ENCODE data around the gene CUL4A. TPM values are rescaled to one million over a fixed set of nuclear protein-coding genes. Genes with fewer than 3 reads are reported as not detected.

The CUL4A gene
- total and polyA plus RNA-seq, 2 donors (not counting 1 experiment from before 2014, with no cell fraction given), result 107 to 126 TPM

DNA sequence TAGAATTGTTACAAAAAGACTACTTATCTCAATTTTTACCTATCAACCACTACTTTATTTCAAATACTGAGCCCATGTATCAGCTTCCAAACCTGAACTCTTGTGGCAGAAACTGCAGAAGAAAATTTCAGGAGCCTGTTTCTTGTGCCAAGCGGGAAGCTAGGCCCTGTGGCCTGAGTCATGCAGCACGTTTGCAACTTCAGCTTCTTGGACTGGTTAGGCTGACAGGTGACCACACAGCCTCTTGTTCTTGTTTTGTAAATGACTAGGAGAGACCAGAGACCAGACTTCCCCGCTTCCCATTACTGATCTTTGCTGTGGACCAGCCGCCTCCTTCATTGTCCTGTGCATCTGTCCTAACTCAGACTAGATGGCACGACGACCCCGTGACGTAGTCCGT lies 84.3 kb downstream of the CUL4A start:
- peaks cover 4% of the 10 kb centered on the region for H3K27me3 ChIP-seq (ENCODE audit: control insufficient read depth, insufficient read depth, low read length)
- no peaks in the 10 kb centered on the region for H3K9me3 ChIP-seq (ENCODE audit: control insufficient read depth, insufficient read depth, low read depth, low read length)
- no peak overlapping the region for H3K4me2 ChIP-seq (ENCODE audit: extremely low read depth, insufficient read depth, low read length)
- no peak for TF ChIP-seq EZH2 (IDR thresholded peaks at IDR 0.05; ENCODE audit: low read length, missing control alignments)
- TF ChIP-seq, protein P1, sequence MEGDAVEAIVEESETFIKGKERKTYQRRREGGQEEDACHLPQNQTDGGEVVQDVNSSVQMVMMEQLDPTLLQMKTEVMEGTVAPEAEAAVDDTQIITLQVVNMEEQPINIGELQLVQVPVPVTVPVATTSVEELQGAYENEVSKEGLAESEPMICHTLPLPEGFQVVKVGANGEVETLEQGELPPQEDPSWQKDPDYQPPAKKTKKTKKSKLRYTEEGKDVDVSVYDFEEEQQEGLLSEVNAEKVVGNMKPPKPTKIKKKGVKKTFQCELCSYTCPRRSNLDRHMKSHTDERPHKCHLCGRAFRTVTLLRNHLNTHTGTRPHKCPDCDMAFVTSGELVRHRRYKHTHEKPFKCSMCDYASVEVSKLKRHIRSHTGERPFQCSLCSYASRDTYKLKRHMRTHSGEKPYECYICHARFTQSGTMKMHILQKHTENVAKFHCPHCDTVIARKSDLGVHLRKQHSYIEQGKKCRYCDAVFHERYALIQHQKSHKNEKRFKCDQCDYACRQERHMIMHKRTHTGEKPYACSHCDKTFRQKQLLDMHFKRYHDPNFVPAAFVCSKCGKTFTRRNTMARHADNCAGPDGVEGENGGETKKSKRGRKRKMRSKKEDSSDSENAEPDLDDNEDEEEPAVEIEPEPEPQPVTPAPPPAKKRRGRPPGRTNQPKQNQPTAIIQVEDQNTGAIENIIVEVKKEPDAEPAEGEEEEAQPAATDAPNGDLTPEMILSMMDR (conservative IDR thresholded peaks at IDR 0.05 in 1 of 2, IDR thresholded peaks at IDR 0.05 in 1 of 2; ENCODE audit: low read depth in 1 of 2, low read length in 2 of 2), result no peak
- no peaks in the 10 kb centered on the region for H3K4me1 ChIP-seq (ENCODE audit: control insufficient read depth, extremely low read depth, insufficient read depth, low read length)
- H3K27ac ChIP-seq (ENCODE audit: insufficient read depth, low read length), result no peak overlapping the region
- H4K20me1 ChIP-seq (ENCODE audit: control insufficient read depth, extremely low read depth, insufficient read depth, low read length), result no peaks in the 10 kb centered on the region
- H2AFZ ChIP-seq (ENCODE audit: low read length), result no peak overlapping the region
- peaks cover 16% of the 10 kb centered on the region for H3K79me2 ChIP-seq (ENCODE audit: control insufficient read depth, insufficient read depth, low read length)
- H3K36me3 ChIP-seq (ENCODE audit: control insufficient read depth, insufficient read depth, low read length), result no peaks in the 10 kb centered on the region
- no peak overlapping the region for H3K9ac ChIP-seq (ENCODE audit: insufficient read depth, low read length)
- H3K4me3 ChIP-seq (replicated peaks in 1 of 4; ENCODE audit: control extremely low read depth in 1 of 4, insufficient read depth in 1 of 4, low read depth in 3 of 4, low read length in 4 of 4), result no peak overlapping the region
- no peak for DNase-seq (ENCODE audit: low read depth in 2 of 2)

DNA sequence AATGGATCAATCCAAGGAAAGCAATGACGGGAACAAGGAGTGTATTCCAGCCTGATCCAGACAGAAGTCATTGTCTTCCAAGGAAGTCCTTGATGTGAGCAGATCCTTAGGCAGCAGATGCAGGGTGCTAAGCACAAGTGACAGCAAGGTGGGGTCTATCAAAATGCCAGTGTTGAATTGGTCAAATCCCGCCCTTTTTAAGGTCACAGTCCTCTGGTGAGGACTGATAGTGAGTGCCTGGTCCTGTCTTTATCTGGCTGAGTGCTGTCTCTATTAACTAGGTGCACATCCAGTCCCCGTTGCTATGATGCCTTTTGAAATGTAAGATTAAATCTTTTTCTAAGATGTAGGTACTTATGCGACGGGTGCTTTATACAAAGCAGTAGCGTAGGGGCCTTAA lies 86.4 kb downstream of the CUL4A start:
- Histone ChIP-seq H3K9me3 (ENCODE audit: control insufficient read depth, insufficient read depth, low read depth, low read length) (no peaks in the 10 kb centered on the region), H3K27ac (ENCODE audit: insufficient read depth, low read length) (no peak overlapping the region), H3K4me2 (ENCODE audit: extremely low read depth, insufficient read depth, low read length) (no peak overlapping the region), H3K4me1 (ENCODE audit: control insufficient read depth, extremely low read depth, insufficient read depth, low read length) (no peaks in the 10 kb centered on the region), H3K9ac (ENCODE audit: insufficient read depth, low read length) (no peak overlapping the region), H3K36me3 (ENCODE audit: control insufficient read depth, insufficient read depth, low read length) (no peaks in the 10 kb centered on the region), H2AFZ (ENCODE audit: low read length) (no peak overlapping the region), H3K4me3 (replicated peaks in 1 of 4; ENCODE audit: control extremely low read depth in 1 of 4, insufficient read depth in 1 of 4, low read depth in 3 of 4, low read length in 4 of 4) (peak overlapping the region in 1 of 4 experiments; percentile 70), H4K20me1 (ENCODE audit: control insufficient read depth, extremely low read depth, insufficient read depth, low read length) (no peaks in the 10 kb centered on the region), H3K79me2 (ENCODE audit: control insufficient read depth, insufficient read depth, low read length) (peaks cover 36% of the 10 kb centered on the region), H3K27me3 (ENCODE audit: control insufficient read depth, insufficient read depth, low read length) (peaks cover 4% of the 10 kb centered on the region)
- no peak for TF ChIP-seq EZH2 (IDR thresholded peaks at IDR 0.05; ENCODE audit: low read length, missing control alignments)
- TF ChIP-seq, protein P1 (conservative IDR thresholded peaks at IDR 0.05 in 1 of 2, IDR thresholded peaks at IDR 0.05 in 1 of 2; ENCODE audit: low read depth in 1 of 2, low read length in 2 of 2), result no peak
- no peak for DNase-seq (ENCODE audit: low read depth in 2 of 2)

DNA sequence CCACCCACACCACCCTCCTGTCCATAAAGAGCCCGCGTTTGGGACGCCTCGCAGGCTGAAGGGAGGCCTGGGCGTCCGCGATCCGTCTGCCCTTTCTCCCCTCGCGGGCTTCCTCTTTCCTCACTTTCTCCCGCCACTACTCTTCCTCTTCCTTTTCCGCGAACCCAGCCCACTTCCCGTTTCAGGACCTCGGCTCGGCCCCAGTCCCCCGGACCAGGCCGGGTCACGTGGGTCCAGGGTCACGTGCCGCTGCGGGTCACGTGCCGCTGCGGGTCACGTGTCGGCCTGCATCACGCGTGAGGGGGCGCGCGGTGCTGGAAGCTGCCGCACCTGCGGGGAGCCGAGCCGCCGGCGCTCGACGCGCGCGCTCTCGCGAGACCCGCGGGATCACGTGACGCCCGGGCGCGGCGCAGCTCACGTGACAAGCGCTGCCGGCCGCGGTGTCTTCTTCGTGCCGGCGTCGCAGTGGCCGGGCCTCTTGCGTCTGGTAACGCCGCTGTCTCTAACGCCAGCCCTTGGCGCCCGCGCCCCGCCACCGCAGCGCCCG lies 87.5 kb downstream of the CUL4A start, which contains the start of gene LAMP1:
Gene LAMP1, plus strand, starts transcription at position 417 of the 547 bp plus-strand sequence. CDS start 196 bp downstream, outside the sequence.
- H3K27me3 ChIP-seq (ENCODE audit: control insufficient read depth, insufficient read depth, low read length), result no peaks in the 10 kb centered on the region
- peak; percentile 96 to 98 for DNase-seq (ENCODE audit: low read depth in 2 of 2)
- H3K9me3 ChIP-seq (ENCODE audit: control insufficient read depth, insufficient read depth, low read depth, low read length), result no peaks in the 10 kb centered on the region
- H3K4me1 ChIP-seq (ENCODE audit: control insufficient read depth, extremely low read depth, insufficient read depth, low read length), result no peaks in the 10 kb centered on the region
- peaks cover 44% of the 10 kb centered on the region for H3K79me2 ChIP-seq (ENCODE audit: control insufficient read depth, insufficient read depth, low read length)
- peak within 1 kb of the TSS; percentile 89 for H3K9ac ChIP-seq (ENCODE audit: insufficient read depth, low read length)
- H3K4me3 ChIP-seq (replicated peaks in 1 of 4; ENCODE audit: control extremely low read depth in 1 of 4, insufficient read depth in 1 of 4, low read depth in 3 of 4, low read length in 4 of 4), result peak within 1 kb of the TSS; percentile 95 to 98 (median 96)
- H3K36me3 ChIP-seq (ENCODE audit: control insufficient read depth, insufficient read depth, low read length), result no peaks in the 10 kb centered on the region
- TF ChIP-seq, protein P1 (conservative IDR thresholded peaks at IDR 0.05 in 1 of 2, IDR thresholded peaks at IDR 0.05 in 1 of 2; ENCODE audit: low read depth in 1 of 2, low read length in 2 of 2), result no peak
- TF ChIP-seq EZH2 (IDR thresholded peaks at IDR 0.05; ENCODE audit: low read length, missing control alignments), result no peak
- peak within 1 kb of the TSS; percentile 93 for H3K4me2 ChIP-seq (ENCODE audit: extremely low read depth, insufficient read depth, low read length)
- peak within 1 kb of the TSS; percentile 87 for H3K27ac ChIP-seq (ENCODE audit: insufficient read depth, low read length)
- H4K20me1 ChIP-seq (ENCODE audit: control insufficient read depth, extremely low read depth, insufficient read depth, low read length), result no peaks in the 10 kb centered on the region
- peak within 1 kb of the TSS; percentile 95 for H2AFZ ChIP-seq (ENCODE audit: low read length)

All from fibroblast of lung (primary cell).